DOHH2 (cell line): ENCODE results near the gene HOTAIR.

Experiments used
- CTCF ChIP-seq: fragments of 200-600 bp; sonication (generic); IDR thresholded peaks from one replicate; pipeline ENCODE4 v1.5.1; 2014; ENCODE audit warnings: antibody characterized with exemption, mild to moderate bottlenecking, low read depth, low read length; ENCODE audit not compliant: poor library complexity, severe bottlenecking
- EZH2phosphoT487 ChIP-seq: fragments of 200-600 bp; sonication (generic); IDR thresholded peaks from 2 replicates; pipeline ENCODE4 v1.6.1; 2017; ENCODE audit warnings: borderline replicate concordance, mild to moderate bottlenecking, antibody characterized with exemption, low read length, moderate library complexity, mixed read lengths

- no peak for TF ChIP-seq CTCF
- TF ChIP-seq EZH2phosphoT487, result no peak
Observed at GRCh38 chr12:53994264-53995001, 19.7 kb upstream of the HOTAIR start.
